Epidermal melanocyte (primary cell): ENCODE results near the gene CSKMT.
"Not testable (repeated sequence)": the region's sequence is repeated elsewhere in the genome, so short reads cannot be mapped to it uniquely, and the experiment has no call there.

Source experiments
- DNase-seq: peaks from one replicate; pipeline ENCODE4 v3.0.0; 2011; ENCODE audit warnings: low spot score; ENCODE audit not compliant: insufficient read length

CSKMT gene

DNA sequence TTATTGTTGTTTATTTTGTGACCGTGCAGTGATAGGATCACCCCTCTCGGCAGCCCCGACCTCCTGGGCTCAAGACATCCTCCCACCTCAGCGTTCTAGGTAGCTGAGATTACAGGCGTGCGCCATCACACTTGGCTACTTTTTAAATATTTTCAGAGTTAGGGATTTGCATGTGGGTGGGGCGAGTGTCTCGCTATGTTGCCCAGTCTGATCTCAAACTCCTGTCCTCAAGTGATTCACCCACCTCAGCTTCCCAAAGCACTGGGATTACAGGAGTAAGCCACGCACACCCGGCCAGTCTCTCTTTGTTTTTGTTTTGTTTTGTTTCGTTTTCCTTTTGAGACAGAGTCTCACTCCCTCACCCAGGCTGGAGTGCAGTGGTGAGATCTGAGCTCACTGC is 10.8 kb upstream of the CSKMT start:
- no peak for DNase-seq

DNA sequence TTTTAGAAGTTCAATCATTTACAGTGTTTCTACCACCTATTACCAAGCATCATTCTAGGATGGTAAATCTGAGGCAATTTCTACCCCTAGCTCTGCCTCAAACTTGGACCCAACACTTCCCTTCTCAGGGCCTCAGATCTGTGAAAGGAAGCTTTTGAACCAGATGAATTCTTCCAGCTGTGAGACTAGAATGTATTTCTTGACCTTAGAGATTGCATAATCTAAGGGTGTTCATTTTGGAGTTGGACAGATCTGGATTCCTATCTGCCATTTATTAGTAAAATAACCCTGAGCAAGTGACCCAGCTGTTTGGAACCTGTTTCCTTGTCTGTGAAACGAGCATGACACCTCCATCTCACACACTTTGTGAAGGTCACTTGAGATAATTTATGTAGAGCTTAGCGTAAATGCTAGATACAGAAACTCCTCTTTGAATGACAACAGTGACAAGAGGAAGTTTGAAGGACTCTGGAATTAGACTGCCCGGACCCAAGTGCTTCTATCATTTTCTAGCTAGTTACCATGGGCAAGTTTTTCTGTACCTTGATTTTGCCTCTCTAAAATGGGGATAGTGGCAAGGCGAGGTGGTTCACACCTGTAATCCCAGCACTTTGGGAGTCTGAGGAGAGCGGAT is 8.2 kb upstream of the CSKMT start:
- no peak for DNase-seq

DNA sequence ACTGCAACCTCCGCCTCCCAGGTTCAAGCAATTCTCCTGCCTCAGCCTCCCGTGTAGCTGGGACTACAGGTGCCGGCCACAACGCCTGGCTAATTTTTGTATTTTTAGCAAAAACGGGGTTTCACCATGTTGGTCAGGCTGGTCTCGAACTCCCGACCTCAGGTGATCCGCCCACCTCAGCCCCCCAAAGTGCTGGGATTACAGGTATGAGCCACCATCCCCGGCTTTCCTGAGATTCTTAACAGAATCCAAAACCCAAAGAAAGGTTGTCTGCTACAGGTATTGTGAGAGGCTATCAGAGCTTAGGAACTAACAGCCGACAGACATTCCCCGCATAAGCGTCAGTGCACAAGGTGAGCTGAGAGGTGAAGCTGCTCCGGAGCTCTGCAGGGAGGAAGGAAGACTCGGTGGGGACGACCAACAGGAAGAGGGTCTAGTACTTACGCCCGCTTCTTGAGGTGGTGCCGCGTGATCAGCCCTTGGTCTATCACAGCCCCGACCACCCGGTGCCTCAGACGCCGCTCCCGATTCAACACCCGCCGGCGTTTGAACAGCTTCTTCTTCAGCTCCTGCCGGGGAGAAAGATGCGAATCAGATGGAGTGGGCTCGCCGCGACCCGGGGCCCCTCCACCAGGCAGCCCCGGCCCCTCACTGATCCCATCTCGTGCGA is 572 bp upstream of the CSKMT start:
- no peak for DNase-seq

DNA sequence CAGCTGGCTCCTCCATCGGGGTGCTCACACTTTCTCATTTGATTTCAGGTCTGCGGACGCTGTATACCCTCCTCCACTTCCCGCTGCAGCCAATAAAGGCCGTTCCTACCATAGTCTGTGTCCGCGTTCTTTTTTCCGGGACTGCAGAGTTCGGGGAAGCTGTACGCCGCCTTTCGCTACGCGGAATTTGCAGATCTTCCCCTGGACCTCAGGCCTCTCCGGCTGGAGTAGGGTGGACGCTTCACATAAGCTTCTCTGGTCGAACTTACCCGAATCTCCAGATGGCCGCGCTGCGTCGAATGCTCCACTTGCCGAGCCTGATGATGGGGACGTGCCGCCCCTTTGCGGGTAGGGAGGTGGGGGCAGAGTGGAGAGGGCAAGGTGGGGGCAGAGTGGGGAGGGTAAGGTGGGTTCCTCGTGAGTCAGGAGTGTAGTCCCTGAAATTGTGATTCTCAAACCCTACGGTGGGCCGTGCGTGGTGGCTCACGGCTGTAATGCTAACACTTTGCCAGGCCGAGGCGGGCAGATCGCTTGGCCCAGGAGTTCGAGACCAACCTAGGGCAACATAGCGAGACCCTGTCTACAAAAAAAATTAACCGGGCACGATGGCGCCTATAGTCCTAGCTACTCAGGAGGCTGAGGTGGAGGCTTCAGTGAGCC is 617 bp downstream of the CSKMT start:
- no peak for DNase-seq

DNA sequence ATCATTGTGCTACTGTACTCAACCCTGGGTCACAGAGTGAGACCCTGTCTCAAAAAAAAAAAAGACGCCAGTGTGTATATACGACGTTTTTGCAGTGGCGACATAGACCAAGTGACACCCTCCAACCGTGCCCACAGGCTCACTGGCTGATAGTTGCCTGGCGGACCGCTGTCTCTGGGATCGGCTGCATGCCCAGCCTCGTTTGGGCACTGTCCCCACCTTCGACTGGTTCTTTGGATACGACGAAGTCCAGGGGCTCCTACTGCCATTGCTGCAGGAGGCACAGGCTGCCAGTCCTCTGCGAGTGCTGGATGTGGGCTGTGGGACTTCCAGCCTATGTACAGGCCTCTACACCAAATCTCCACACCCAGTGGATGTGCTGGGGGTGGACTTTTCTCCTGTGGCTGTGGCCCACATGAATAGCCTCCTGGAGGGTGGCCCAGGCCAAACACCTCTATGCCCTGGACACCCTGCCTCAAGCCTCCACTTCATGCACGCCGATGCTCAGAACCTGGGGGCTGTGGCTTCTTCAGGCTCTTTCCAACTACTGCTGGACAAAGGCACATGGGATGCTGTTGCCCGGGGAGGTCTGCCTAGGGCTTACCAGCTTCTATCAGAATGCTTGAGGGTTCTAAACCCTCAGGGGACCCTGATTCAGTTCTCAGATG is 1.3 kb downstream of the CSKMT start:
- DNase-seq, result no peak

DNA sequence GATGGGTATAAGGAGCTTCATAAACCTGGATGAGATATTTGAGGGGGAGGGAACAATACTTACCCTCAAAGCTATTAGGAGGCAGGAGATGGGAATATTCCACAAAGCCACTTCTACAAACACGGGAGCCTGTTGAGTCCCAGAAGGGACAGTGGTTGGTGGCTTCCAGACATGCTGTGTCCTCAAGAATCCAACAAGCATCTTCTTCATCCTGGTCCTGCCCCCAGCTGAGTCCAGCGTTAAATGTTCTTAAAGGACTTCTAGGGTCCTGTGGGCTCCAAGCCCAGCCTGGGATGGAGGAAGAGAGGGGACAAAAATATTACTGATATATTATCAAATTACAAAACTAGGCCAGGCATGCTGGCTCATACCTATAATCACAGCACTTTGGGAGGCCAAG is 2.3 kb downstream of the CSKMT start:
- DNase-seq, result no peak

DNA sequence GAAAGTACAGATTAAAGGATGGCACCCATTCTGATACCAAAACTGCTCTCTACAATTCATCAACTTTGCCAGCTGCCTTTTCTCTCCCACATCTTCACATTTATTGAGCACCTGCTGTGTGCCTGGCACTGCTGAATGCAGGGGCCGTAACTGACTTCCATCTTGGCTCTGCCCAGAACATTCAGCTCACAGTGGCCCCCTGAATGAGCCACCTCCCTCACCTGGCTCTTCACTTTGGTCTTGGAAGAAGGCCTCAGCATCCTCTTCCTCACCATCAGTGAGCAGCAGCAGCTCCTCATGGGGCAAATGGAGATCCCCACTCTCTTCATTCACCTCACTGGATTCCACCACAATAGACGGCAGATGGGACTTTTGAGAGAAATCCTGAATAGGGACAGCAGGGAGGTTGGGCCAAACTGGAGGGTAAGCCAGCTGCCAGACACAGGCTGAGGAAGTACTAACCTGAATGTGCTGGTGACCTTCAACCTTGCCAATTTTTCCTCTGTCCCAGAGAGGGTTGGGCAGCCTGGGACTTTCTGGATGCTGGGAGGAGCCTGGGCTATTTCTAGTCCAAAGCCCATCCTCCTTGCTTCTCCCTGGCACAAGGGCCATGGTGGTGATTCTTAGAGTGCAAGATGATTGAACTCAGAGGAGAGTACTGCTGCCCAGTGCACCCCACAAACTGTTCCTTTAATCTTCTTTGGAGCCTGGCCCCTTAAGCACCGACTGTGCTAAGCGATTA is 4.5 kb downstream of the CSKMT start:
- DNase-seq, result no peak

DNA sequence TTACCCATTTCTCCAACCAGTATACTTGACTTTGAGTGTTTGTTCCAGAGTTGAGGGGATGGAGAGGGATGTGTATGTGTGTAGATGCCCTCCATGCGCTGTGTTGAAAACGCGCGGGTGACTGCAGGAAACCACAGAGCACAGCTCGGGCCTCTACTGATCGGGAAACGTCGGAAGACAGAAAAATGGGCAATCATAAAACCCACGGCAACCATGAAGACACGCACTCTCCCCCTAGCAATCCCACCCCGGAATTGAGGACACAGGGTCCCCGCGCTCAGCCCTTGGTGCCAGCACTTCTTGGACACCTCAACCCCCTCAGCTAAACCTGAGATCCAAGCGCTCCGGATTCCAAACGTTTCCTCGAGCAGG is 6.1 kb downstream of the CSKMT start:
- no peak for DNase-seq

DNA sequence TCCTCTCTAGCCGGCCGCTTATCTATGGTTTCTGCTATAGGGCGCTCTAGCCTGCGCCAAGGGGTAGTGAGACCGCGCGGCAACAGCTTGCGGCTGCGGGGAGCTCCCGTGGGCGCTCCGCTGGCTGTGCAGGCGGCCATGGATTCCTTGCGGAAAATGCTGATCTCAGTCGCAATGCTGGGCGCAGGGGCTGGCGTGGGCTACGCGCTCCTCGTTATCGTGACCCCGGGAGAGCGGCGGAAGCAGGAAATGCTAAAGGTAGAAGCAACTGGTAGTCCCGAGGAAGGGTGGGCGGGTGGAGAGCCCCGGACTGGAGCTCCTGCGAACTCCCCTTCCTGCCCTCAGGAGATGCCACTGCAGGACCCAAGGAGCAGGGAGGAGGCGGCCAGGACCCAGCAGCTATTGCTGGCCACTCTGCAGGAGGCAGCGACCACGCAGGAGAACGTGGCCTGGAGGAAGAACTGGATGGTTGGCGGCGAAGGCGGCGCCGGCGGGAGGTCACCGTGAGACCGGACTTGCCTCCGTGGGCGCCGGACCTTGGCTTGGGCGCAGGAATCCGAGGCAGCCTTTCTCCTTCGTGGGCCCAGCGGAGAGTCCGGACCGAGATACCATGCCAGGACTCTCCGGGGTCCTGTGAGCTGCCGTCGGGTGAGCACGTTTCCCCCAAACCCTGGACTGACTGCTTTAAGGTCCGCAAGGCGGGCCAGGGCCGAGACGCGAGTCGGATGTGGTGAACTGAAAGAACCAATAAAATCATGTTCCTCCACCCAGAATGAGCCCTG is 6.7 kb downstream of the CSKMT start, which contains the start of the genes LBHD1 and UQCC3:
TSS of gene LBHD1 (minus strand) at position 660 of the 782 bp plus-strand sequence. CDS start 2,236 bp downstream, outside the sequence.
TSS of gene UQCC3 (plus strand) at position 66 of the 782 bp plus-strand sequence. CDS start at position 139, 73 bp downstream.
- peak; percentile 77 for DNase-seq

DNA sequence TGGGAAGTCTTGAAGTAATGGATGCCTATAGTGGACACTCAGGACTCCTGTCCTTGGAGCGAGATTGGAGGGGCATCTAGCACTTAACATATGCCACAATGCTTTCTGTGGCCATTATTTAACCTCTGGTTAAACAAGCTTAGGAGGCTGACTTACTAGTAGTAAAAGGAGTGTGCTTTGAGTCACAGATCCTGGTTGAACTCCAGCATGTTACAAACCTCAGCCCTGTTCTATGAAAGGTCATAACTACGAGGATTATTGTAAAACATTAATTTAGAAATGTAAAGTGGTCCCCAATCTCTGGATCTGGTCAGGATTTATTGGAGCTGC is 8.0 kb downstream of the CSKMT start:
- DNase-seq, result no peak

DNA sequence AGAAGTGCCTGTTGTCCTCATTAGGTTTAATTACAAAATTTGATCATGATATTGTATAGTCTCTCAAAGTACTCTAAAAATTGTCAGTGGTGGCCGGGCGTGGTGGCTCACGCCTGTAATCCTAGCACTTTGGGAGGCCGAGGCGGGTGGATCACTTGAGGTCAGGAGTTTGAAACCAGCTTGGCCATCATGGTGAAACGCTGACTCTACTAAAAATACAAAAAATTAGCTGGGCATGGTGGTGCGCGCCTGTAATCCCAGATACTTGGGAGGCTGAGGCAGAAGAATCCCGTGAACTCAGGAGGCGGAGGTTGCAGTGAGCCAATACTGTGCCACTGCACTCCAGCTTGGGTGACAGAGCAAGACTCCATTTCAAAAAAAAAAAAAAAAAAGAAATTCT is 10.3 kb downstream of the CSKMT start:
- DNase-seq, result not testable (repeated sequence)

DNA sequence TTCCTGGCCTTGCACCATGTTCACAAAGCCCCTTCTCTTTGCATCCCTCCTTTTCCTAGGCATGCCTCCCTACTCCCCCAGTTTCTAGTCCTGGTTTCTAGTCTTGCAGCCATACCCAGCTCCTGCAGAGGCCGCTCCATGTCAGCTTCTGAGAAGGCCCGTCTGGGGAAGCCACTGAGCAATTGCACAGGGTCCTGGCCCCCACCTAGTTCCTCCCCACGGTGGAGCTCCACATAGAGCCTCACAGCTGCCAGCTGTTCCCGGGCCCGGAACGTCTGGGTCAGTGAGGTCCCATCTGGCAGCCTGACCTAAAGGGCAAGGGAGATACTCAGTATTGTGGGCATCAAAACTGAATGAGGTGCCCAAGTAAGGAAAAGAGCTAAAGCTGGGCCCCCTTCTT is 11.6 kb downstream of the CSKMT start:
- DNase-seq, result no peak

DNA sequence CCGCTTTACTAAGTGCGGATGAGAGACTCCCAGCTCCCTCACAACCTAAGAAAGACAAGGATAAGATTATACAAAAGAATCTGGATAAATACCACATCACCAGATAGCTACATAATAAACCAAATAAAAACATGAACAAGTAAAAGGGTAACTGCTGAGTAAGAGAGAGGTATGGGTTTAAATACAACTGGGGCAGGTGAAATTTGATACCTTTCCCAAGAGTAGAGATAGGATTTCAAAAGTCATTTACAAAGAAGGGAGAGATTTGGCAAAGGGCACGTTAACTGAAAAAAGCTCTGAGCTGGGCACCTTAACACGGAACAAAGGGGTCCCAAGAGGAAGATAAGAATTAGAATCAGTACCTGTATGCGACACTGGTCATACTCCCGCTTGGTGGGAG is 12.0 kb downstream of the CSKMT start:
- no peak for DNase-seq

DNA sequence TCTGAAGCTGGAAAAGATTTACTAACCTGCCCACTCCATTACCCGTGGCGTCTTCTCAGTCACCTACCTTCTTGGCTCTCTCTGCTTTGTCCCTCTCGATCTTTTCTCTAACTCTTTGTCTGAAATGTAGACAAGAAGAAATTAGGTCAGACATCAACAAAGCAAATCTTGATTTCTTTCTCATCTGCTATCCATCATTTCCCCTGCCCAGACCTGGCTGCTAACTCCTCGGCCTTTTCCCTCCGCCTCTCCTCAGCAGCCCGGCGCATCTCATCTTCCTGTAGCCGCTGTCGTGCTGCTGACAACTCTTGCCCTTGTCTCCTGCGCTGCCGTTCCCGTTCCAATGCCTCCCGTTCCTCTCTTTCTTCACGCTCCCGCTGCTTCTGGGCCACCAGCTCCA is 12.6 kb downstream of the CSKMT start:
- no peak for DNase-seq

DNA sequence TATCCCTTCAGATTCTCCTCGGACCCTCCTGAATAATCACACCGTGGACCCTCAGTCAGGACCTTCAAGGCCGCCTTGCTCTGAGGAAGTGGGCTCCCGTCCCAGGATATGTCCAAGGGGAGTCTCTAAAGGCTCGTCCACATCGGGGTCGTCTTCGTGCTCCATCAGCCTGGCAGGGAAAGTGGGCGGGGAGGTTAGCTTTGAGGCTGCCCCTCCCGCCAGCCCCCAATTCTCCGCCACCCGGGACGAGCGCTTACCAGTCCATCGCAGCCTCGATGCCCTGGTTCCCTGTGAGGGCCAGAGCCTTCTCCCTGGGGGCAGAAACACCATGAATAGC is 13.3 kb downstream of the CSKMT start:
- no peak for DNase-seq

DNA sequence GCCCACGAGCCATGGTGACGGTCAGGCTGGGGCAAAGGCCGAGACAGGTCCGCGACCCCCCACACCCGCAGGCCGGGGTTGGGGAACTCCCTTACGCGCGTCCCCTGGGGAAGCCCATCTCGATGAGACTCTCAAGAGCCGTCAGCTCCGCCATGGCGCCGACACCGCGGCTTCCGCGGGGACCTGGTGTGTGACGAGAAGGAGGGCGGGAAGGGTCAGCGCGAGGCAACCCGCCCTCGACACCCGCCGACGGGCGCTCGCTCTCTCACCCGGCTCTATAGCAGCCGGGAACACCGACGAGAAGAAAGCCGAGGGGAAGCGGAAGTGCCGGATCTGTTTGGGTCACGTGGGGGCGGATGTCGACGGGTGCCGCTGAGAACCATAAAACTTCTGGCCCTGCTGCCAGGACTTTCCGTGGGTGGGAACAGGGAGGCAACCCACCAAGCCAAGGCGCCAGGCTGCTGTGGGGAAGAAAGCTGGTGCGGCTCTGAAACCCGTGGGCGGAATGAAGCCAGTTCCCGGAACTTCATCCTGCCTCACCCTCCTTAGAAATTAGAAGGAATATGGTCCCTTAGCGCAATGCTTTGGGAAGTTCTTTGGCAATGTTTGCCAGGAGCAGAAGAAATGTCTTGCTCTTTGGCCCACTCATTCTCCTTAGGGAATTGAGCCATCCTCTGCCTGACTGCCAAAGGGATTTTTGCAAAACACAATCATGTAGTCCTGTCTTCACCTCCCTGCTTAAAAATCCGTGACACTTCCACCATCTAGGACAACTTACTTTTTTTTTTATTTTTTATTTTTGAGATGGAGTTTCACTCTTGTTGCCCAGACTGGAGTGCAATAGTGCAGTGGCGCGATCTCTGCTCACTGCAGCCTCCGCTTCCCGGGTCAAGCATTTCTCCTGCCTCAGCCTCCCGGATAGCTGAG is 13.9 kb downstream of the CSKMT start, which contains the start of gene UBXN1:
TSS of gene UBXN1 (minus strand) at position 304 of the 927 bp plus-strand sequence. CDS start at position 154, 150 bp downstream.
- DNase-seq, result peak; percentile 94

DNA sequence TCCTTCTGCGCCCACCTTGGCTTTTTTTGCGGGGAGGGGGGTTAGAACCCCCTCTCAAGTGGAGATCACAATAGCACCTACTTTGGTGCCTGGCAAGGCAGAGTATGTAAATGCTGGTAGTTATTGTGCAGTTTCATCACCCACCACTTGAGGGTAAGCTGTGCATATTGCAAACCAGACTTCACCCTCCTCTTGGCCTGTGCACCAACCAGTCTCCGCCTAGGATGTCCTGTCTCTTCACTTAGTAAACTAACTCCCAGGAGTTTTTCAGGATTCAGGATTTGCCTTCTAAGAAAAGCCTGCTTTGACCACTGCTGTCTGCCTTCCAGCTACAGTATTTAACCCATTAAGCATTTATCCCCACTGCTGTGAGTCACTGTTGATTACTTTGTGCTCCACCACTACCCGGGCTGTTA is 15.7 kb downstream of the CSKMT start:
- DNase-seq, result peak; percentile 82

DNA sequence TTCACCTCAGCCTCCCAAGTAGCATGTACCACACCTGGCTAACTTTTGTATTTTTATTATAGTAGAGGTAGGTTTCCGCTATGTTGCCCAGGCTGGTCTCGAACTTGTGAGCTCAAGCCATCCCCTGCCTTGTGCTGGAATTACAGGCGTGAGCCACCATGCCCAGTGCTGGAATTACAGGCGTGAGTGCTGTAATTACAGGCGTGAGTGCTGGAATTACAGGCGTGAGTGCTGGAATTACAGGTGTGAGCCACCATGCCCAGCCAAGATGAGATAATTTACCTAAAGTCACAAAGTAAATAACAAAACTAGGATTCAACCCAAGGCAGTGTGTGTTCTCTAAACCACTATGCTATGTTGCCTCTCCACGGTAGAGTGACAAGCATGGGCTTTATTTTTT is 17.4 kb downstream of the CSKMT start:
- DNase-seq, result no peak

DNA sequence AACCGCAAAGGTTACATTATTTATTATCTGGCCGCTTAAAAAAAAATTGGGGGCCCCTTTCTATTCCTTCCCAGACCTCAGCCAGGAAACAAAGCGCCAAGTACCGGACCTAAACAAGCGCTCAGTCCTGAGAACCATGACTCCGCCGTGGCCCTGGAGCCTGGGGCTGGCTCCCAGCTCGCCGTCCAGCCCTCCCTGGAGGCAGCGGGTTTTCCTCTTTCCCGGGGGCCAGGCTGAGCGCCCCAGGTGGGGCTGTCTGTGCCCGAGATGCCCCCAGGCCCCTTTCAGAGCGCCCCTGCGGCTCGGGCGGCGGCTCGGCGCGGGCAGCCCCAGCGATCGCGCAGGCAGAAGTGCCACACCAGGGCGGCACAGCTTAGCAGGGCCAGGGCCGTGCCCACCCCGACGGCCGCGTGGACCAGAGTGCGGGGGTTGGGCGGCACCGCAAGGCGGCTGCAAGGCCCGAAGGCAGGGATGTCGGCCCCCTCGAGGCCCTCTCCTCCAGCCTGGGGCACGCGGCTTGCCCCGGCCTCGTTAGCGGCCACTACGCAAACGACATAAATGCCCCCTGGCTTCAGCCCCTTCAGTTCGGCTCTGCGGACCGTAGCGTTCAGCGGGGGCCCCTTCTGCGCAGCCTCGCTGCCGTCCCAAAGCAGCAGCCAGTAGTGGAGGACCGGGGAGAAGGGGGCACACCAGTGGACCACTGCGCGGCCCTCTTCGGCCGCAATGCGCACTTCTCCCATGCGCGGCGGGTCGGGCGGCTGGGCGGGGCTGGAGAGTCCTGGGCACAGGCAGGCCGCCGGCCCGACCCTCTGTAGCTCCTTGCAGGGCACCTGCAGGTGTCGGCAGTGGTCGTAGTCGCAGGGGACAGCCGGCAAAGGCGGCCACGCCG is 22.6 kb downstream of the CSKMT start:
- no peak for DNase-seq
